Right cardiac atrium (tissue), 5 donors: Measurements from ENCODE around the gene SLC6A18. TPM values are rescaled to one million over a fixed set of nuclear protein-coding genes. Genes with fewer than 3 reads are reported as not detected.
"Not testable (repeated sequence)": the region's sequence is repeated elsewhere in the genome, so short reads cannot be mapped to it uniquely, and the experiment has no call there.

Experiments
- ATAC-seq, 2 donors: fragments of 200-7000 bp; cut with Tn5 transposase; one replicate each; pipeline versions ENCODE4 v1.8.0 to v1.9.1; 2020; ENCODE audit warnings: moderate library complexity in 2 of 2, mild to moderate bottlenecking in 1 of 2
- DNase-seq, 3 donors: peaks; one replicate each; pipeline ENCODE4 v3.0.0-alpha.2; 2020
- H3K27ac ChIP-seq: one replicate; pipeline ENCODE4 v1.5.1; 2013; ENCODE audit warnings: mild to moderate bottlenecking, low read length, control low read depth, moderate library complexity
- H3K27me3 ChIP-seq: one replicate; pipeline ENCODE4 v1.6.1; 2013; ENCODE audit not compliant: control insufficient read depth, insufficient read depth
- H3K4me1 ChIP-seq: one replicate; pipeline ENCODE4 v1.6.1; 2013; ENCODE audit warnings: low read length; ENCODE audit not compliant: control insufficient read depth, insufficient read depth
- H3K4me3 ChIP-seq: one replicate; pipeline ENCODE4 v1.5.1; 2013; ENCODE audit warnings: low read length, control low read depth
- H3K9me3 ChIP-seq: one replicate; pipeline ENCODE4 v1.6.1; 2013; ENCODE audit warnings: low read length; ENCODE audit not compliant: control insufficient read depth
- WGBS: extraction: QIAGEN DNeasy Blood & Tissue Kit; methylation state at CpG from one replicate; pipeline ENCODE4 v1.1.7; 2013; 5-methylcytosine and 5-hydroxymethylcytosine counted together
- intact Hi-C, 4 donors: fragments of 100-400 bp; cut with DNase I; formaldehyde crosslinking; loops; one replicate each; pipeline versions ENCODE4 v1.11.0 to v1.14.0; 2022 to 2023
- polyA plus RNA-seq: library from polyadenylated mRNA; stranded (reverse); fragments of 200-250 nt; gene quantifications from one replicate; pipeline ENCODE4 v1.2.3, GENCODE V29; 2013
- total RNA-seq, 4 donors: library from RNA; stranded (reverse); fragmentation: NEBNext Ultra II Directional; extraction: Animal tissue kit (Norgen Biotek cat#: 25700); gene quantifications; one replicate each; pipeline ENCODE4 v1.2.1, GENCODE V29; 2021
- donor health status: healthy with polysubstance abuse.
- donor health status: DM: no; HTN: yes; CAD: no.
- donor health status: DM: no; HTN: no; CAD: no.
- donor health status: DM: no; HTN: yes; CAD: no; lungs with severe emphysema.
- donor health status: DM: yes; HTN: yes; CAD: no.

The SLC6A18 gene
- total and polyA plus RNA-seq, 5 donors, result not detected

DNA sequence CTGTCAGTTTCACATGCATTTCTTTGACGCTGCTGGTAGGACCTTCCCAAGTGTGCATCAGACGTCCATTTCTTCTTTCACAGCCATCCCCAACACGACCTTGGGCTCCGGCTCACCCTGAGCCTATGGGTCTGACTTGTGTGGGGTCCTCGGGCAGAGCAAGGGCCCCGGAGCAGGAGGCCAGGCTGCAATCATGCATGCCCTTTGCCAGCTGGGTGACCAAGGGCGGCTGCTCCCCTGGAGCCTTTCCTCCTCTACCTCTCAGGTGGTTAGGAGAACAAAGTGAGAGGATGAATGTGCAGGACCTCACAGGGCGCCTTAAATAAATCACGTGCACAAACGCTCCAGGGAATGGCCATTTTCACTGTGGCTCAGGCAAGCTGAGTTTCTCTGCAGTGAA, 36.5 kb downstream of the SLC6A18 start:
- no peak overlapping the region for H3K4me3 ChIP-seq
- H3K4me1 ChIP-seq, result no peaks in the 10 kb centered on the region
- H3K9me3 ChIP-seq, result peaks cover 9% of the 10 kb centered on the region
- intact Hi-C loops, result no loop called here
- H3K27me3 ChIP-seq, result no peaks in the 10 kb centered on the region
- H3K27ac ChIP-seq, result no peak overlapping the region
- ATAC-seq (no peak), DNase-seq (peak in 2 of 3 donors; percentile 20 to 50)
- WGBS, result 84% methylated on average over 10 of the region's 10 CpGs

DNA sequence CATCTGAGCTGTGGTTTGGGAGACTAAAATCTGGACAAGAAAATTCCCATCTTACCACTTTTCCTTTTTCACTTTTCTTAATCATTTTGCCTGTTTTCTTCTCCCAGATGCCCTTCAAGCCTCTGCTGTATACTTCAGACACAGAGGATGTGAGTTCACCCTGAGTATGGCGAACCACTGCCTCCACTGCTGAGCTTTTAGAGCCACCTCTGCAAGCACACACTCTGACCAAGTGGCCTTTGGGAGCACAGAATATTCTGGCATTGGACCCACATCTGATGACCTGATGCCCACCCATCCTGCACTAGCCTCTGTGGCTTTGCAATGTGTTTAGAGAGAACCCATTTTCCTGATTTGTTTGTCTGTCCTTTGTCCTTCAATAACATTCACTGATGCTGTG, 37.2 kb downstream of the SLC6A18 start:
- DNase-seq, result peak in 1 of 3 donors; percentile 5
- intact Hi-C loops, result no loop called here
- Histone ChIP-seq H3K4me1 (no peaks in the 10 kb centered on the region), H3K27me3 (no peaks in the 10 kb centered on the region), H3K27ac (no peak overlapping the region), H3K9me3 (peaks cover 9% of the 10 kb centered on the region), H3K4me3 (no peak overlapping the region)
- ATAC-seq, result no peak
- WGBS, result 84% methylated on average over 1 of the region's 1 CpG

DNA sequence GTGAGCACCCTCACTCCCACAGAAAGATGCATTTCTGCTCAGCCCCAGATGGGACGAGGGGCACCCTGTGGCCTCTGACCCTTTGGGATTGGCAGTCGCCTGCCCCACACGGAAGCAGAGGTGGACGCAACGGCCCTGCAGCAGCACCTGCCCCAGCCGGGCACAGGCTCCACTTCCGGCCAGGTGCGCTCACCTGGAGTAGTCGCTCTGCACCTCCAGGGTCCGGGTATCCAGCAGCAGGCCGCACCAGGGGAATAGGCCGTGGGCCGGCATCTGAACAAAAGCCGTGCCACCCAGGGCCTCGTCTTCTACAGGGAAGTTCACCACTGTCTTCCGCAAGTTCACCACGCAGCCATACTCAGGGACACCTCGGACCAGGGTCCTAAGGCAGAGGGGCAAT, 39.0 kb downstream of the SLC6A18 start:
- intact Hi-C loops, result no loop called here
- no peak overlapping the region for H3K27ac ChIP-seq
- DNase-seq (peak in 2 of 3 donors; percentile 33 to 58), ATAC-seq (no peak)
- no peak overlapping the region for H3K4me3 ChIP-seq
- 92% methylated on average over 18 of the region's 18 CpGs for WGBS
- H3K9me3 ChIP-seq, result peaks cover 9% of the 10 kb centered on the region
- H3K4me1 ChIP-seq, result no peaks in the 10 kb centered on the region
- no peaks in the 10 kb centered on the region for H3K27me3 ChIP-seq

DNA sequence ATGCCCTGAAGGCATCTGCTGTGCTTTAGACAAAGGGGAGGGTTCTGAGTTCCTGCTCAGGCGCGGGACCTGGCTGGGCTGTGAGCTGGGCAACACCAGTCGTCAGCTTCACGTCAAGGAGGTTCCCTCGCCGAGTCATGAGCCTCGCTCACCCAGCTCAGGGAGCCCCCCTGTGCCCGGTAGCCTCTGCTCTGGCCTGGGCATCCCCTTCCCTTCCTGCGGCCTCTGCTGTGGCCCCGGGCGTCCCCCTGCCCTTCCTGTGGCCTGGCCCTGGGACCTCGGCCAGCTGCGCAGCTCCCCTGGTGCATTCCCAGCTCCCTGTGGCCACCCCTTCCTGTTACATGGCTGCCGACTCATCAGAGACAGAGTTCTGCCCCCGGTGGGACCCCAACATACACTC, 39.8 kb downstream of the SLC6A18 start:
- H3K27ac ChIP-seq, result no peak overlapping the region
- intact Hi-C loops, result no loop called here
- no peak overlapping the region for H3K4me3 ChIP-seq
- 77% methylated on average over 15 of the region's 15 CpGs for WGBS
- no peak for ATAC-seq
- H3K9me3 ChIP-seq, result peaks cover 9% of the 10 kb centered on the region
- no peaks in the 10 kb centered on the region for H3K4me1 ChIP-seq
- peak in 2 of 3 donors; percentile 18 to 33 for DNase-seq
- H3K27me3 ChIP-seq, result no peaks in the 10 kb centered on the region

DNA sequence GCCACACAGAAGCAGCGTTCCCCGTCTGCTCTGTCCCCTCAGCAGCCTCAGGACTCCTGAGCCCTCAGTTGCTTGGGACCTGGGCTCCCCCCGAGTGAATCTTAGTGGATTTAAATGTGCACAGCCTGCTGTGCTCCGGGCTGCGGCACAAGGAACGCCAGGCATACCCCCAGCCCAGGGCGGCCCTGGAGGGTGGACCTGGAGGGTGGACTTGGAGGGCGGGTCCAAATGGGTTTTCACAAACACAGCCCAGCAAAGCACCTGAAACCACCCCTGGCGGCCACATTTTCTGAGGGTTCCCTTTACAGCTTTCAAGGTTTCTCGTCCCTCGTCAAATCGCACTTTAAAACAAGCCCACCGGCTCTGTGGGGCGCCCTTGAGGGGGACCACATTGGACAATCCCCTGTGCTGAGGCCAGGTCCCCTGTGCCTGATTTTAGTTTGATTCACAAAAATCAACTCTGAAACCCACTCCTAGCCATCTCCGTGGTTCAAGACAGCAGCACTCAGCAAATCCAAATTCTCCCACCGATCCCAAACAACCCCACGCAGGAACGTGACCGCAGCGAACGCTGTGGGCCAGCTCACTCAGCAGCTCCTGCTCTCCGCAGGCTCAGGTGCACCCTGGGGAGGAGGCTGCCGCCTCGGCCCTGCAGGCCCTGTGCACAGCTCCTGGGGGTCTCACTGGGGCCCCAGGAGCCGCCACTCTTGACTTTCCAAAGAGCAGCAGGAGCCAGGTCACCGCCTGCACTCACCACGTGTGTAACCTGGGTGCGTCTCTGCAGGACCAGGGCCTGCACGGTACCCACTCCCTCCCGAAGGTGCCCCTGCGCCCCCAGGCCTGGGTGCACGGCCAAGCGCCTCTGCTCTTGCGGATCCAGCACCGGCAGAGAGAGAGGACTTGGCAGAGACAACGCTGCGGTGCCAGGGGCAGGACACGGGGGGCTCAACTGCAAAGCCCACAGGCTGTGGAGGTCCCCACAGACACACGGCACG, 40.6 kb downstream of the SLC6A18 start:
- Histone ChIP-seq H3K9me3 (peaks cover 7% of the 10 kb centered on the region), H3K27me3 (no peaks in the 10 kb centered on the region), H3K27ac (no peak overlapping the region), H3K4me1 (no peaks in the 10 kb centered on the region), H3K4me3 (no peak overlapping the region)
- intact Hi-C loops, result no loop called here
- WGBS, result 87% methylated on average over 40 of the region's 40 CpGs
- DNase-seq, result peak in 2 of 3 donors; percentile 33 to 35
- ATAC-seq, result no peak

DNA sequence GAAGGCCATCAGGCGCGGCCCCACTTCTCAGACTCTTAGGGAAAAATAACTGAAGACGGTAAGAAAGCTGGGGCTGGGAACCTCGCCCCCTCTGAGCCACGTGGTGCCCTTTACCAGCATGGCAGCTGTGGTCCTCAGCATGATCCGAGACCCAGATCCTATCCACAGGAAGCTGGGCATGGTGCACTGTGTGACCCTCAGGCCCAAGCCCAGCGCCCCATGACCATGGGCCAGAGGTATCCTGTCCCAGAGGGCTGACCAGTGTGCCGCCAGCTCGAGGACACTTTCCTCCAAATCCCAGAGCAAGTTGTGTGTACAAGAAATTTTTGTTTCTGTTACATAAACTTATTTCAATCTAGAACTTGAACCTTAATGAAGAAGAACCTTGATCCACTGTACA, 41.6 kb downstream of the SLC6A18 start:
- Histone ChIP-seq H3K9me3 (peaks cover 5% of the 10 kb centered on the region), H3K4me3 (no peak overlapping the region), H3K27me3 (no peaks in the 10 kb centered on the region), H3K4me1 (no peaks in the 10 kb centered on the region), H3K27ac (no peak overlapping the region)
- DNase-seq, result peak in 1 of 3 donors; percentile 12
- WGBS, result 80% methylated on average over 9 of the region's 9 CpGs
- intact Hi-C loops, result no loop called here
- ATAC-seq, result no peak

DNA sequence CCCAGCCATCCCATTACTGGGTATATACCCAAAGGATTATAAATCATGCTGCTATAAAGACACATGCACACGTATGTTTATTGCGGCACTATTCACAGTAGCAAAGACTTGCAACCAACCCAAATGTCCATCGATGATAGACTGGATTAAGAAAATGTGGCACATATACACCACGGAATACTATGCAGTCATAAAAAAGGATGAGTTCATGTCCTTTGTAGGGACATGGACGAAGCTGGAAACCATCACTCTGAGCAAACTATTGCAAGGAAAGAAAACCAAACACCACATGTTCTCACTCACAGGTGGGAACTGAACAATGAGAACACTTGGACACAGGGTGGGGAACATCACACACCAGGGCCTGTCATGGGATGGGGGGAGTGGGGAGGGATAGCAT, 42.3 kb downstream of the SLC6A18 start:
- H3K4me1 ChIP-seq, intact Hi-C loops, DNase-seq, H3K27ac ChIP-seq, H3K9me3 ChIP-seq, H3K4me3 ChIP-seq, H3K27me3 ChIP-seq, ATAC-seq: not testable (repeated sequence)
- 89% methylated on average over 5 of the region's 5 CpGs for WGBS

DNA sequence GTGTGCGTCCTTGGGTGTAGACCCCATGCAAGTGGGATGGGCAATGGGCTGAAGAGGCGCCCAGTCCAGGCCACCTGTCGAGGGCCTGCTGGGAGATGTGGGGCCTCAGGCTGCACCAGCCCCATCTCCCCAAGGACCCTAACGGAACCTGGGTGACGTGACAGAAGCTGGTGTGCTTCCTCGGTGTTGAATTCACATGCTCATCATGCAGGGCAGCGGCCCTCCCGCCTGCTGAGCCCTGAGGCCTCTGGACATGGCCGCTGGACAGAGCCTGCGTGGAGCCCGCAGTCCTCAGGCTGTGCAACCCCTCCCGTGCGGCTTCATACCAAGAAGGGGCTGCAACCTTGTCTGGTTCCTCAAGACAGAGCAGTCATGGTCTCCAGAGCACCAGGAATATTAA, 42.9 kb downstream of the SLC6A18 start:
- Histone ChIP-seq H3K27me3 (no peaks in the 10 kb centered on the region), H3K27ac (no peak overlapping the region), H3K4me3 (no peak overlapping the region), H3K9me3 (no peaks in the 10 kb centered on the region), H3K4me1 (no peaks in the 10 kb centered on the region)
- WGBS, result 89% methylated on average over 13 of the region's 13 CpGs
- intact Hi-C loops, result no loop called here
- peak in 2 of 3 donors; percentile 6 to 20 for DNase-seq
- ATAC-seq, result no peak

DNA sequence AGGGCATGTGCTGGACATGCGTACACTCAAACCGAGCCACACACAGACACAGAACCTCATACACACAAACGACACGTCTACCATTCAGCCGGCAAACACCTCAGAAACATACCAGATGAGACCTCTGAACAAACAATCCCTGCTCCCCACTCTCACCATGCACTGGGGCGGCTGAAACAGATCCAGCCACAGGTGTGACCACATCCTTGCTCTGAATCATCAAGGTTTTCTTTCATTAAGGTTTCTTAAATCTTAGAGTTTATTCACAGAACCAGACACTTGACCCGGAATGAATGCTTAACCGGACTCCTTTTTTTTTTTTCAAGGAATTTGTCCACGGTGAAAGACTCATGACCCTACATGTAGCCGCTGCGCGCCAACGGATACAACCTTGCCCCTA, 43.5 kb downstream of the SLC6A18 start:
- Histone ChIP-seq H3K4me3 (no peak overlapping the region), H3K9me3 (no peaks in the 10 kb centered on the region), H3K4me1 (no peaks in the 10 kb centered on the region), H3K27me3 (no peaks in the 10 kb centered on the region), H3K27ac (no peak overlapping the region)
- DNase-seq, result peak in 1 of 3 donors; percentile 6
- 89% methylated on average over 13 of the region's 13 CpGs for WGBS
- ATAC-seq, result no peak
- intact Hi-C loops, result no loop called here

DNA sequence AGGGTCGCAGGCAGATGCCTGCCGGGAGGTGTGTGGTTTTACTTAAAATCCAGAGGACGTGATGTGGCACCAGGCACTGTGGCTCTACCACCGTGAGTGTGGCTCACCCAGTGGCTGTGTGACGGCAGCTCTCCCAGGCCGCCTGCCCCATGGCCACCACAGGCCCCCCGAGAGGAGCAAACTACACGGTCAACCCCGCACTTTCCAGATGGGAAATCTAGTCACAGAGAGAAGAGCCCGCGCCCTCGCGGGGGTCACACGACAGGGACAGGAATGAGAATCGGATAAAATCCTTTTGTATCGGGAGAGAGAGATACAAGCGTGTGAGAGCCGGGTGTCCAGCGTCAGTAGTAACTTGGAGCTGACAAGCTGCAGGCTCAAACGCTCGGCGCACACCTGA, 45.2 kb downstream of the SLC6A18 start:
- Histone ChIP-seq H3K9me3 (no peaks in the 10 kb centered on the region), H3K27ac (no peak overlapping the region)
- WGBS, result 92% methylated on average over 22 of the region's 22 CpGs

More for the DNA sequence above, 45.2 kb downstream of the SLC6A18 start:
- H3K4me1 ChIP-seq, result no peaks in the 10 kb centered on the region
- ATAC-seq (no peak), DNase-seq (peak in 2 of 3 donors; percentile 16 to 33)
- intact Hi-C loops, result no loop called here
- H3K4me3 ChIP-seq, result no peak overlapping the region
- H3K27me3 ChIP-seq, result no peaks in the 10 kb centered on the region
